Kasumi-1 (cell line): ENCODE results near the gene PRICKLE1.
"Not testable (repeated sequence)": the region's sequence is repeated elsewhere in the genome, so short reads cannot be mapped to it uniquely, and the experiment has no call there.

Experiments
- DNase-seq, 2 experiments: peaks; one replicate each; lab custom pipeline; 2025; lab: John Stamatoyannopoulos, UW

Gene PRICKLE1

GRCh38 chr12:42556917-42557316, 32.6 kb downstream of the PRICKLE1 start:
- DNase-seq = no peak

- DNase-seq = no peak
These were observed 36.7 kb downstream of the PRICKLE1 start for GRCh38 chr12:42552822-42553221.

- DNase-seq = no peak
These were observed 38.7 kb downstream of the PRICKLE1 start for GRCh38 chr12:42550800-42551199.

- DNase-seq = no peak
These were observed 42.8 kb downstream of the PRICKLE1 start for GRCh38 chr12:42546709-42547108.

GRCh38 chr12:42541965-42542364, 47.6 kb downstream of the PRICKLE1 start:
- DNase-seq = no peak

- DNase-seq = not testable (repeated sequence)
These were observed 48.2 kb downstream of the PRICKLE1 start for GRCh38 chr12:42541308-42541707.

GRCh38 chr12:42539696-42540095, 49.9 kb downstream of the PRICKLE1 start:
- no peak for DNase-seq

GRCh38 chr12:42538203-42538602, 51.3 kb downstream of the PRICKLE1 start:
- DNase-seq = no peak

- DNase-seq = no peak
These were observed 55.2 kb downstream of the PRICKLE1 start for GRCh38 chr12:42534184-42534838.

- DNase-seq = no peak
These were observed 59.3 kb downstream of the PRICKLE1 start for GRCh38 chr12:42530284-42530683.

GRCh38 chr12:42525444-42525843, 64.1 kb downstream of the PRICKLE1 start:
- DNase-seq = no peak

- DNase-seq = no peak
These were observed 64.8 kb downstream of the PRICKLE1 start for GRCh38 chr12:42524716-42525115.

- no peak for DNase-seq
These were observed 73.0 kb downstream of the PRICKLE1 start for GRCh38 chr12:42516573-42516972.

- DNase-seq = no peak
These were observed 77.9 kb downstream of the PRICKLE1 start for GRCh38 chr12:42511656-42512055.

GRCh38 chr12:42510823-42511222, 78.7 kb downstream of the PRICKLE1 start:
- no peak for DNase-seq

GRCh38 chr12:42508913-42509460, 80.6 kb downstream of the PRICKLE1 start:
- no peak for DNase-seq

- DNase-seq = no peak
These were observed 82.0 kb downstream of the PRICKLE1 start for GRCh38 chr12:42507565-42507964.

- no peak for DNase-seq
These were observed 82.5 kb downstream of the PRICKLE1 start for GRCh38 chr12:42507081-42507480.

GRCh38 chr12:42504049-42504448, 85.5 kb downstream of the PRICKLE1 start:
- DNase-seq = no peak

- DNase-seq = no peak
These were observed 86.9 kb downstream of the PRICKLE1 start for GRCh38 chr12:42502682-42503081.

GRCh38 chr12:42498549-42499247, 90.8 kb downstream of the PRICKLE1 start:
- no peak for DNase-seq

GRCh38 chr12:42496886-42497285, 92.7 kb downstream of the PRICKLE1 start:
- no peak for DNase-seq

- no peak for DNase-seq
These were observed 94.3 kb downstream of the PRICKLE1 start for GRCh38 chr12:42495244-42495643.
